ENCODE results near the gene GNAI2. TPM values are rescaled to one million over a fixed set of nuclear protein-coding genes. Genes with fewer than 3 reads are reported as not detected.

The GNAI2 gene
- polyA plus RNA-seq, 1 donor (not counting 4 experiments of a cell fraction or from before 2014, with no cell fraction given) = 268 TPM

DNA sequence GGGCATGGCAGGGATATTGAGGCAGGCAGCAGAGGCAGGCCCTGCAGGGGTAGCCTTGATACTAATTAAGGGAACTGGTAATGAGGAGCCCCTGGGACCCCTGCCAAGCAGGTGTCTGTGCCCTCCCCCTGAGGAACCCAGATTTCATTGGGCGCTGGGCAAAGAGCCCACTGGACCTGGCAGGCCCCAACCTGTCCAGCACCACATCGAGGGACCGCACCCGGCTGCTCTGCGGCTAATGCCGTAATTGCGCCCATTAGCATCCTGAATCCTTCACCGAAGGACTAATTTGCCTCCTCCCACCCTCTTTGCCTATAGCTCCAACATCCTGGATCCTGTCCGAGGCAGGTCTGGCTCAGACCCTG, 19.2 kb downstream of the GNAI2 start:
- Histone ChIP-seq H3K4me3 (ENCODE audit: control insufficient read depth in 2 of 3, extremely low read depth in 1 of 3, insufficient read depth in 2 of 3, low read depth in 1 of 3, low read length in 3 of 3) (no peak overlapping the region), H3K9ac (ENCODE audit: control insufficient read depth, extremely low read depth, insufficient read depth, low read length) (peak overlapping the region; percentile 46), H3K9me1 (ENCODE audit: control insufficient read depth, extremely low read depth, insufficient read depth, low read length) (peaks cover 3% of the 10 kb centered on the region), H3K4me2 (ENCODE audit: control insufficient read depth, extremely low read depth, insufficient read depth, low read depth, low read length) (peak overlapping the region; percentile 7), H3K27me3 (ENCODE audit: control insufficient read depth, extremely low read depth, insufficient read depth, low read length) (no peaks in the 10 kb centered on the region), H3K9me3 (ENCODE audit: control insufficient read depth, low read depth, low read length) (no peaks in the 10 kb centered on the region), H2AFZ (ENCODE audit: control insufficient read depth, low read length) (no peak overlapping the region), H4K20me1 (ENCODE audit: control insufficient read depth, extremely low read depth, insufficient read depth, low read length) (peaks cover 9% of the 10 kb centered on the region), H3K36me3 (ENCODE audit: control insufficient read depth in 2 of 2, extremely low read depth in 1 of 2, insufficient read depth in 2 of 2, low read length in 2 of 2) (peaks cover 26 to 38% of the 10 kb centered on the region in 2 experiments), H3K4me1 (ENCODE audit: control insufficient read depth, extremely low read depth, insufficient read depth, low read length) (peaks cover 38% of the 10 kb centered on the region), H3K79me2 (ENCODE audit: control insufficient read depth, insufficient read depth, low read length) (peaks cover 27% of the 10 kb centered on the region), H3K27ac (ENCODE audit: control insufficient read depth, insufficient read depth, low read length) (peak overlapping the region; percentile 71)
- FAIRE-seq (peak; percentile 63), DNase-seq (ENCODE audit: low read depth, low spot score) (no peak)
- dilution Hi-C loops (cut with MboI; ENCODE audit: extremely low pct_ligation_motif_present, low sequenced_read_pairs) = no loop called here
- no peak for TF ChIP-seq EZH2 (IDR thresholded peaks at IDR 0.05; ENCODE audit: low read length)
- TF ChIP-seq, protein P1, sequence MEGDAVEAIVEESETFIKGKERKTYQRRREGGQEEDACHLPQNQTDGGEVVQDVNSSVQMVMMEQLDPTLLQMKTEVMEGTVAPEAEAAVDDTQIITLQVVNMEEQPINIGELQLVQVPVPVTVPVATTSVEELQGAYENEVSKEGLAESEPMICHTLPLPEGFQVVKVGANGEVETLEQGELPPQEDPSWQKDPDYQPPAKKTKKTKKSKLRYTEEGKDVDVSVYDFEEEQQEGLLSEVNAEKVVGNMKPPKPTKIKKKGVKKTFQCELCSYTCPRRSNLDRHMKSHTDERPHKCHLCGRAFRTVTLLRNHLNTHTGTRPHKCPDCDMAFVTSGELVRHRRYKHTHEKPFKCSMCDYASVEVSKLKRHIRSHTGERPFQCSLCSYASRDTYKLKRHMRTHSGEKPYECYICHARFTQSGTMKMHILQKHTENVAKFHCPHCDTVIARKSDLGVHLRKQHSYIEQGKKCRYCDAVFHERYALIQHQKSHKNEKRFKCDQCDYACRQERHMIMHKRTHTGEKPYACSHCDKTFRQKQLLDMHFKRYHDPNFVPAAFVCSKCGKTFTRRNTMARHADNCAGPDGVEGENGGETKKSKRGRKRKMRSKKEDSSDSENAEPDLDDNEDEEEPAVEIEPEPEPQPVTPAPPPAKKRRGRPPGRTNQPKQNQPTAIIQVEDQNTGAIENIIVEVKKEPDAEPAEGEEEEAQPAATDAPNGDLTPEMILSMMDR (optimal IDR thresholded peaks at IDR 0.05 in 1 of 3, IDR thresholded peaks at IDR 0.05 in 1 of 3, conservative IDR thresholded peaks at IDR 0.05 in 1 of 3; ENCODE audit: extremely low read depth in 1 of 3, insufficient read depth in 2 of 3, low read length in 3 of 3) = no peak

DNA sequence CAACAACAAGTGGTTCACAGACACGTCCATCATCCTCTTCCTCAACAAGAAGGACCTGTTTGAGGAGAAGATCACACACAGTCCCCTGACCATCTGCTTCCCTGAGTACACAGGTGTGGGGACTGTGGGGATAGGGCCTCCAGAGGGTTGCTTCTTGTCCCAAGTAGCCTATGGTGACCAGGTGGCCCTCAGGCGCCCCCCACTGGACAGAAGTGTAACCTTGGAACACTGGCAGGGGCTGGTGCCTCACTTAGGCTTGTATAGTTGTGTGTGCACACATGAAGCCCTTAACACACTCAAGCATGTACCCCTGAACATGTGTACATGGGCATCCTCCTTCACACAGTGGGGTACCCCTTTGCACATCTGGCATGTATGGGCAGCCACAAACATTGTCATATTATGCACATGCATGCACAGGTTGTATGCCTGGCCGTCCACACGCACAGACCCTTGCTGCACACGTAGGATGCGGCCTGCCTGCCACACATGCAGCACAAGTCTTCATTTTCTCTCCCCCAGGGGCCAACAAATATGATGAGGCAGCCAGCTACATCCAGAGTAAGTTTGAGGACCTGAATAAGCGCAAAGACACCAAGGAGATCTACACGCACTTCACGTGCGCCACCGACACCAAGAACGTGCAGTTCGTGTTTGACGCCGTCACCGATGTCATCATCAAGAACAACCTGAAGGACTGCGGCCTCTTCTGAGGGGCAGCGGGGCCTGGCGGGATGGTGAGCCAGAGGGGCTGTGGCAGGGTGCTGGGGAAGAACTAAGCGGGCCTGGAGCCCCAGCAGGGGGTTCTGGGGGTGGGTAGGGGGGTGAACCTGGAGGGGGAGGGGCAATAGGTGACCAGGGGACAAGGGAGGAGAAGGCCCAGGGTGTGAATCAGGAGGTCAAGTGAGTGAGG, 21.2 kb downstream of the GNAI2 start:
- peaks cover 10% of the 10 kb centered on the region for H3K79me2 ChIP-seq (ENCODE audit: control insufficient read depth, insufficient read depth, low read length)
- no peak overlapping the region for H3K4me3 ChIP-seq (ENCODE audit: control insufficient read depth in 2 of 3, extremely low read depth in 1 of 3, insufficient read depth in 2 of 3, low read depth in 1 of 3, low read length in 3 of 3)
- DNase-seq (ENCODE audit: low read depth, low spot score) (no peak), FAIRE-seq (no peak)
- no peaks in the 10 kb centered on the region for H3K9me3 ChIP-seq (ENCODE audit: control insufficient read depth, low read depth, low read length)
- H3K27me3 ChIP-seq (ENCODE audit: control insufficient read depth, extremely low read depth, insufficient read depth, low read length) = no peaks in the 10 kb centered on the region
- no peak overlapping the region for H2AFZ ChIP-seq (ENCODE audit: control insufficient read depth, low read length)
- H3K27ac ChIP-seq (ENCODE audit: control insufficient read depth, insufficient read depth, low read length) = no peak overlapping the region
- H3K9me1 ChIP-seq (ENCODE audit: control insufficient read depth, extremely low read depth, insufficient read depth, low read length) = no peaks in the 10 kb centered on the region
- H3K36me3 ChIP-seq (ENCODE audit: control insufficient read depth in 2 of 2, extremely low read depth in 1 of 2, insufficient read depth in 2 of 2, low read length in 2 of 2) = peaks cover 23 to 33% of the 10 kb centered on the region in 2 experiments
- H3K4me1 ChIP-seq (ENCODE audit: control insufficient read depth, extremely low read depth, insufficient read depth, low read length) = peaks cover 30% of the 10 kb centered on the region
- dilution Hi-C loops (cut with MboI; ENCODE audit: extremely low pct_ligation_motif_present, low sequenced_read_pairs) = no loop called here
- no peak overlapping the region for H3K4me2 ChIP-seq (ENCODE audit: control insufficient read depth, extremely low read depth, insufficient read depth, low read depth, low read length)
- TF ChIP-seq, protein P1 (optimal IDR thresholded peaks at IDR 0.05 in 1 of 3, IDR thresholded peaks at IDR 0.05 in 1 of 3, conservative IDR thresholded peaks at IDR 0.05 in 1 of 3; ENCODE audit: extremely low read depth in 1 of 3, insufficient read depth in 2 of 3, low read length in 3 of 3) = peak in 2 of 3 experiments; percentile 49 to 63
- TF ChIP-seq EZH2 (IDR thresholded peaks at IDR 0.05; ENCODE audit: low read length) = no peak
- no peak overlapping the region for H3K9ac ChIP-seq (ENCODE audit: control insufficient read depth, extremely low read depth, insufficient read depth, low read length)
- no peaks in the 10 kb centered on the region for H4K20me1 ChIP-seq (ENCODE audit: control insufficient read depth, extremely low read depth, insufficient read depth, low read length)
